GM18511 (cell line): ENCODE results near the gene SLC25A23.
"Not testable (repeated sequence)": the region's sequence is repeated elsewhere in the genome, so short reads cannot be mapped to it uniquely, and the experiment has no call there.

Source experiments
- ATAC-seq: cut with Tn5 transposase; IDR thresholded peaks from one replicate; pipeline ENCODE4 v1.9.1; 2021; ENCODE audit warnings: mild to moderate bottlenecking, moderate library complexity; ENCODE audit not compliant: unreplicated experiment

The SLC25A23 gene

DNA sequence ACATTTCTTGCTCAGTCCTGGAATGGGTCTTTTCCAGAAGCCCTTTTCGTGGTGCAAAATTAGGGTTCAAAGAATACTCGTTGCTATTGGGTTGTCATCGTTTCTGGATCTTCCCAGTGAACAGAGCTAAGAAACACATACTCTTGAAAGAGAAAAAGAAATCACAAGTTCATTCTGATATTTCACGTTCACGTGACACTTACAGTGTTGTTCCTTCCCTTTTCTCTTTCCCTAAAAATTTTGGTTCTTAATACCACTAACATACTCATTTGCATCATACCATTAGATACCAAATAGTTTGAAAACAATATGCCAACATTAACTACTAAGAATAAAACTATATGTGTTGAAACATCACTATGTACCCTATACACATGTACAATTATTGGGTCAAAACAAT lies 53.2 kb downstream of the SLC25A23 start:
- no peak for ATAC-seq

DNA sequence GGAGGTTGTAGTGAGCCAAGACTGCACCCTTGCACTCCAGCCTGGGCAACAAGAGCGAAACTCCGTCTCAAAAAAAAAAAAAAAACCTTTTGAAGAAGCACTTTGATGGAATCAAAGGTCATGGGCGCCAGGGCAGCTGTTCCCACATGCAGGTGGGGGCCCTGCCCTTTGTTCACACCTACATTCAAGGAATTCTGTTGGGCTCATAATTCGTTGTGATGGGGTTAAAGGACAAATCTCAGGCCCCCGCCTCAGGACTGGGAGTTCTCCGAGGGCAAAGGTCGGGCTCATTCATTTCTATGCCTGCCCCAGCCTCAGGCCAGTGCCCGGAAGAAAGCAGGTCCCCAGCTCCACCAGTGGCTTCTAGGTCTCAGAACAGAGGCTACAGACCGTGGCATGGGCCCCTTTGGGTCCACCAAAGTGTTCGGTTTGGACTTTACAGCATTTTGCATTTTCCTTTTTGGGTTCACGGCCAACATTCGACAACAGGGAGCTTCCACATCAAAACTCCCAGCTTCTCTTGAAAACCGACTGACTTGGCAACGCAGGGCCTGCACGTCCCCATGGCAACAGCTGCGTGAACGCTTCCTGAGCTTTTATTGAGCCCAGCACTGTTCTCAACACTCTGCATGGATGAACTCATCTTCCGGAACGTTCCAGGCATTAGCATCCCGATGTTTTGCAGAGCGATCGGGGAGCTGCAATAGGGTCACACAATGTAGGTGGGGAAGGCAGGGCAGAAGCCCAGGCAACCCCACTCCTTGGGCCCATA lies 56.6 kb downstream of the SLC25A23 start:
- no peak for ATAC-seq

DNA sequence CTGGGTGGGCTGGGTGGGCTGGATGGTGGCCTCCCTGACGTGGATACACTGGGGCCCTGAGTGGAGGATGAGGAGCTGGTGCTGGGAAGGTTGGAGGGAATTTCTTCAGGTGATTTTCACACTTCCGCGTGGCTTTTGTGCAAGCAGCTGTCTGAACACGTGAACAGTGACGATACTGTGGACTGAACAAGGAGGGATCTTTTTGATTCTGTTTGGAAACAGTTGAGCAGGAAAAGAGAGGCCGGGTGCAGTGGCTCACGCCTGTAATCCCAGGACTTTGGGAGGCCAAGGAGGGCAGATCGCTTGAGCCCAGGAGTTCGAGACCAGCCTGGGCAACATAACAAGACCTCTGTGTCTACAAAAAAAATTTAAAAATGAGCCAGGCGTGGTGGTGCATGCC lies 57.5 kb downstream of the SLC25A23 start:
- no peak for ATAC-seq

GRCh38 chr19:6400062-6400944 lies 59.3 kb downstream of the SLC25A23 start:
- not testable (repeated sequence) for ATAC-seq

DNA sequence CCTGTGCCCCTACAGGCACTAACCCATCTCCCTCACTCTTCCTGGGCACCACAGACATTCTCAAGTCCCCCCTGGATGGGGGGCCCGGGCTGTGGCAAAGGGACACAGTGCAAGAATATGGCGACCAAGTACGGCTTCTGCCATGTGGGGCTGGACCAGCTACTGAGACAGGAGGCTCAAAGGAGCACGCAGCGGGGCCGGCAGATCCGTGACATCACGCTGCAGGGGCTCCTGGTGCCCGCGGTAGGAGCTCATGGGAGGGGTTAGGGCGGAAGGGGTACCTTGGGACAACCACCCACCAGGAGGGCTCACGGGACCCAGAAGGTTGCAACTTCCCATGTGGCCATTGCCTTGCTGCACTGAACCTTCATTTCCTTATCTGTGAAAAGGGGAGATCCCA lies 63.3 kb downstream of the SLC25A23 start:
- ATAC-seq, result no peak

DNA sequence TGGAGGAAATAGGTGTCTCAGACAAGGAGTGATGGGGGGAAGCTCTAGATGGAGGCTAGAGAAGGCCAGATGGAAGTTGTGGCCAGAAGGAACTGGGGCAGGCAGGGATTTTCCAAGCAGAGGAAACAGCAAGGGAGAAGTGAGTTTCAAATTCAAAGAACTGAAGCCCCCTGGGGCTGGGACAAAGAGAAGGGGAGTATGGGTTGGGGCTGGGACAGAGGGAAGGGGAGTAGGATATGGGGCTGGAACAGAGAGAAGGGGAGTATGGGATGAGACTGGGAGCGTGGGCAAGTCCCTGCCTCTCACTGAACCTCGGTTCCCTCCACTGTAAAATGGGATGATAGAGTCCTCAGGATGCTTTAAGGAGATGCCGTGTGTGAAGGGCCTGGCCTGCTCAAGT lies 64.8 kb downstream of the SLC25A23 start:
- no peak for ATAC-seq

- no peak for ATAC-seq
These were observed 65.6 kb downstream of the SLC25A23 start for GRCh38 chr19:6393983-6394412.

DNA sequence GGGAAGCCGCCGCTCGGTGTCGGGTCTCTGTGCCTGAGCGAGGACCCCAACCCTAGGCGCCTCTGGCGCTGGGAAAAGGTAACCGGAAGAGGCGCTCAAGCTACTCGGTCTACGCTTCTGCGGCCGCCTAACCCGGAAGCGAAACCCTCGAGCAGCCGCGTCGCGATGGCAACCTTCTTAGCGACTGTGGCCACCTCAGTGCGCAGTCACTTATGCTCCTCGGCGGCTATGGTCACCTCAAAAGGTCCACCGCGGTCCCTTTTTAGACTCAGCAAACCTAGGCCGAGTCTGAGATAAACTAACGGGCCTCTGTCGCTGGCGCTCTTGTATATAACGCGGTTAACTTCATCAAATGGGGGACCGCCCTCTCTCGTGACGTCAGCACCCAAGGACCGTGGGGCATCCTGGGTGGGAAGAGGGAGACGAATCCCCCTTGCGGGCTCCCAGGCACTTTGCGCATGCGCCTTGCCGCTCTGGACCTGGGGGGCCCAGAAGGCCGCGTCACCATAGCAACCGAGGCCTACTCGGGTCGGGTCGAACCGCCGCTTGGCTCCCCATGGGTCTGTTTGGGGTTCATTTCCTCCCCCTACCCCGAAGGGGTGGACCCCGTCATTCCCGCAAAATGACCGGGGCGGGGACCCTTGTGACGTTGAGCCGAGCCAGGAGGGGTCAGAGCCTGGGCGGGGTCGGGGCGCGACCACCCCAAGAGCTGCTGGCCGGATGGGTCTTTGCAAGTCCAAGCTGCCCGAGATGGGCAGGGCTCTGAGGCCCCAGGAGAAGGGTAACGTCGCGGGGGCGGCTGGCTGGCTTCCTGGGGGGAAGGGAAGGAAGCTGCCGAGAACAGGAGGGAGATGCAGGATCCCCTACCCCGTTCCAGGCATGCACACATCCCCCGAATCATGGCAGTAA lies 66.3 kb downstream of the SLC25A23 start, which contains the start of gene GTF2F1:
Gene GTF2F1 (minus strand): TSS at position 91 of the 909 bp plus-strand sequence. CDS start 169 bp downstream, outside the sequence.
- ATAC-seq, result peak; percentile 84

GRCh38 chr19:6392221-6393073 lies 67.1 kb downstream of the SLC25A23 start:
- no peak for ATAC-seq
